Endodermal cell (in vitro differentiated cells): ENCODE results near the gene ANKRD29. TPM values are rescaled to one million over a fixed set of nuclear protein-coding genes. Genes with fewer than 3 reads are reported as not detected.

ENCODE experiments used
- DNase-seq: peaks from one replicate; pipeline ENCODE4 v3.0.0-alpha.2; 2017
- H3K27ac ChIP-seq: 2 replicates; pipeline ENCODE4 v1.5.1; 2013; ENCODE audit warnings: mild to moderate bottlenecking, low read depth, low read length, moderate library complexity
- H3K27me3 ChIP-seq: 2 replicates; pipeline ENCODE4 v1.6.1; 2013; ENCODE audit warnings: mild to moderate bottlenecking, low read length, moderate library complexity; ENCODE audit not compliant: insufficient read depth, control insufficient read depth, poor library complexity, severe bottlenecking
- H3K36me3 ChIP-seq: 2 replicates; pipeline ENCODE4 v1.7.0; 2013; ENCODE audit warnings: mild to moderate bottlenecking, low read length, moderate library complexity; ENCODE audit not compliant: control insufficient read depth, insufficient read depth
- H3K4me1 ChIP-seq: one replicate; pipeline ENCODE4 v1.7.0; 2013; ENCODE audit warnings: low read length; ENCODE audit not compliant: control insufficient read depth, insufficient read depth
- H3K4me3 ChIP-seq: 2 replicates; pipeline ENCODE4 v1.5.1; 2013; ENCODE audit warnings: mild to moderate bottlenecking, low read length, moderate library complexity
- H3K9ac ChIP-seq: 2 replicates; pipeline ENCODE4 v1.6.1; 2013; ENCODE audit warnings: mild to moderate bottlenecking, low read length, moderate library complexity; ENCODE audit not compliant: poor library complexity, severe bottlenecking; ENCODE audit errors: extremely low read depth
- H3K9me3 ChIP-seq: 2 replicates; pipeline ENCODE4 v1.6.1; 2013; ENCODE audit warnings: mild to moderate bottlenecking, low read length, moderate library complexity; ENCODE audit not compliant: control insufficient read depth
- H3K27ac Mint-ChIP-seq: 2 replicates; pipeline ENCODE4 v1.8.0; 2020; ENCODE audit warnings: mixed read lengths
- H3K27me3 Mint-ChIP-seq: 2 replicates; pipeline ENCODE4 v1.8.0; 2021; ENCODE audit warnings: mild to moderate bottlenecking, mixed read lengths; ENCODE audit not compliant: insufficient read depth
- H3K36me3 Mint-ChIP-seq: 2 replicates; pipeline ENCODE4 v1.8.0; 2020; ENCODE audit warnings: low read depth, mixed read lengths
- H3K4me1 Mint-ChIP-seq: 2 replicates; pipeline ENCODE4 v1.8.0; 2020; ENCODE audit warnings: mixed read lengths
- H3K4me3 Mint-ChIP-seq: 2 replicates; pipeline ENCODE4 v1.8.0; 2020; ENCODE audit warnings: mild to moderate bottlenecking, moderate library complexity, mixed read lengths
- H3K9me3 Mint-ChIP-seq: 2 replicates; pipeline ENCODE4 v1.8.0; 2020; ENCODE audit warnings: mild to moderate bottlenecking, mixed read lengths
- WGBS, 2 experiments: methylation state at CpG; one replicate each; pipeline versions ENCODE4 v1.1.5 to v1.1.7; 2013; ENCODE audit warnings: missing lambda C conversion rate in 2 of 2, mixed read lengths in 1 of 2; ENCODE audit not compliant: insufficient coverage in 1 of 2, insufficient read length in 1 of 2; 5-methylcytosine and 5-hydroxymethylcytosine counted together
- total RNA-seq, 2 donors: library from RNA; stranded (reverse); fragmentation: NEBNext Ultra II Directional in 1 of 2; extraction: Animal tissue kit (Norgen Biotek cat#: 25700) in 1 of 2; gene quantifications; 2 replicates in 1 of 2; 3 replicates in 1 of 2; pipeline ENCODE4 v1.2.1, GENCODE V29; 2021
- TF ChIP-seq, protein P1 (sequence below): fragments of 200-600 bp; sonication (generic); conservative IDR thresholded peaks from 2 replicates; pipeline ENCODE4 v1.5.0; 2021; ENCODE audit warnings: antibody characterized with exemption, mild to moderate bottlenecking

ANKRD29 gene
- total RNA-seq, 2 donors from 2014 or later: 0.44 to 0.73 TPM

DNA sequence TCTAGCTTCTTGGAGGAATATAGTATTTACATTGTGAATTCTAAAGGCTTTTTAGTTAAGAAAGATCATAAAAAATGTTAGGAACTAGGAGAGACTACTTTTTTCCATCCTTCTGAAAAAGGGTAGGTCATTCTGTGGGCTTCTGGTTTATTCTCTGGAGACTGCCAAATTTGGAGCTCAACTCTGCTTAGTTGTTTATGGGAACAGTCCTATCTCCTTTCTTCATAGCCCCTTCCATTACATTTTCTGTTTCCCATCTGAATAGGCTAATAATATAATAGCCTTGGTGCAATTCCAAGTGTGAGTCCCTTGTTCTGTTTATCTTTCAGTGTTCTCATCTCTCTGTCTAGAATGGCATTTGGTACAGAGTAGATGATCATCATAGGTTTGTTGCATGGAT lies 42.1 kb upstream of the ANKRD29 start:
- Histone ChIP-seq H3K27me3 (no peaks in the 10 kb centered on the region), H3K36me3 (no peaks in the 10 kb centered on the region), H3K9ac (no peak overlapping the region), H3K27ac (no peak overlapping the region), H3K4me1 (no peaks in the 10 kb centered on the region), H3K9me3 (no peaks in the 10 kb centered on the region), H3K4me3 (no peak overlapping the region)
- Mint-ChIP-seq H3K27ac (no peak overlapping the region), H3K36me3 (no peaks in the 10 kb centered on the region), H3K9me3 (peaks cover 4% of the 10 kb centered on the region), H3K4me3 (no peak overlapping the region), H3K4me1 (no peaks in the 10 kb centered on the region), H3K27me3 (peaks cover 6% of the 10 kb centered on the region)
- no peak for DNase-seq
- TF ChIP-seq, protein P1, sequence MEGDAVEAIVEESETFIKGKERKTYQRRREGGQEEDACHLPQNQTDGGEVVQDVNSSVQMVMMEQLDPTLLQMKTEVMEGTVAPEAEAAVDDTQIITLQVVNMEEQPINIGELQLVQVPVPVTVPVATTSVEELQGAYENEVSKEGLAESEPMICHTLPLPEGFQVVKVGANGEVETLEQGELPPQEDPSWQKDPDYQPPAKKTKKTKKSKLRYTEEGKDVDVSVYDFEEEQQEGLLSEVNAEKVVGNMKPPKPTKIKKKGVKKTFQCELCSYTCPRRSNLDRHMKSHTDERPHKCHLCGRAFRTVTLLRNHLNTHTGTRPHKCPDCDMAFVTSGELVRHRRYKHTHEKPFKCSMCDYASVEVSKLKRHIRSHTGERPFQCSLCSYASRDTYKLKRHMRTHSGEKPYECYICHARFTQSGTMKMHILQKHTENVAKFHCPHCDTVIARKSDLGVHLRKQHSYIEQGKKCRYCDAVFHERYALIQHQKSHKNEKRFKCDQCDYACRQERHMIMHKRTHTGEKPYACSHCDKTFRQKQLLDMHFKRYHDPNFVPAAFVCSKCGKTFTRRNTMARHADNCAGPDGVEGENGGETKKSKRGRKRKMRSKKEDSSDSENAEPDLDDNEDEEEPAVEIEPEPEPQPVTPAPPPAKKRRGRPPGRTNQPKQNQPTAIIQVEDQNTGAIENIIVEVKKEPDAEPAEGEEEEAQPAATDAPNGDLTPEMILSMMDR: no peak

DNA sequence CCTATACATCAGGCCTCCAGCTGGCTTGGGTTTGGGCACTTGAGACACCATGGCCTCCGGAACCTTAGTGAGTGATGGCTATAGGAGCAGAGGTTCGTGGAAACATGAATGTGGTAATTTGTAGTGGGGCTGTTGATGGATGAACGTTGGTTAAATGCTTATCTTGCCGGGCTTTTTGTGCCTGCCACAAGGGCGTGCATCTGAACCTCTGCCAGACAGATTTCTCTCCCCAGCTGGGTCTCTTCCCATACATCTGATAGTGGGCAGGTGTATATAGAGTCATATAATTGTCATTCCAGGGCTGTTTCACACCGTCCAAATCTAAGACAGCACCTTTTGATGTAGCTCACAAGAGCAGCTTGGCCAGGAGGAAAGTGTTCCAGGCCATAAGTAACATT lies 41.3 kb upstream of the ANKRD29 start:
- Mint-ChIP-seq H3K9me3 (peaks cover 4% of the 10 kb centered on the region), H3K4me3 (no peak overlapping the region), H3K27me3 (peaks cover 6% of the 10 kb centered on the region), H3K27ac (no peak overlapping the region), H3K36me3 (no peaks in the 10 kb centered on the region), H3K4me1 (no peaks in the 10 kb centered on the region)
- no peaks in the 10 kb centered on the region for H3K27me3 ChIP-seq
- H3K36me3 ChIP-seq: no peaks in the 10 kb centered on the region
- no peak for DNase-seq
- no peak overlapping the region for H3K27ac ChIP-seq
- no peaks in the 10 kb centered on the region for H3K4me1 ChIP-seq
- H3K9ac ChIP-seq: no peak overlapping the region
- no peaks in the 10 kb centered on the region for H3K9me3 ChIP-seq
- TF ChIP-seq, protein P1: no peak
- WGBS, 2 experiments: 87 to 100% methylated on average over 1 to 6 of the region's 6 CpGs
- no peak overlapping the region for H3K4me3 ChIP-seq

DNA sequence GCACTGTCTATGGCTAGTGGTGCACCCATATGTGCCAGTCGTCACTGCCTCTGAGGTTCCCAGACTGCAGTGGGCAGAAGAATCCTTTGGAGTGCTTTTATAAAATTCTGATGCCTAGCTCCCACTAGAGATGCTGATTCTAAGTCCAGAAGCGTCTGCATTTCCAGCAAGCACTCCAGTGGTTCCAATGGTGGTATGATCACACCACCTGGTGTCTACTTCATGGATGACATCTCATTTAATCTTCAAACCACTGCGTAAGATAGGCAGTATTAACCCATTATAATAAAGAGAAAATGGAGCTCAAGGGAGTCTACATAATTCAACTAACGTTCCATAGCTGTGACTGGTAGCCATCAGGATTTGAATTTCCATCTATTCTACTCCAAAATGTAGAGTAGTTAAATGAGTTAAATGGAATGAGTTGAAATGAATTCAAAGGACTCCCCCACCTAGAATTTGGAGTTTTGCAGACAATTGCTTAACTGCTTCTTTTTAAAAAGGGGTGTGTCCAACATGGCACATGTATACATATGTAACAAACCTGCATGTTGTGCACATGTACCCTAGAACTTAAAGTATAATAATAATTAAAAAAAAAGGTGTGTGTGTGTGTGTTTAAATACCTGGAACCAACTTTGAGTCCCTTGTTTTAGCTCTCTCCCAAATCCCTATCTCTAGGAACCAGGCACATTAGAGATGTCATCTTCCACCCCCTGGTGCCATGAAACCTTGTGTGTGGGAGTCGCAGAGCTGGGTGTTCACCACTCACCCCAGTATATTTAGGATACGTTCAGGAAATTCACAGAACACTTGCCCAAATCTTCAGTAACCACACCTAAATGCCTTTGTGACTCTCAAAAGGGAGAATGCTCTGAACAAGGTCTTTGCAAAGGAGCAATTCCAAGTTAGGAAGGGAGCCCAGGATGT lies 40.6 kb upstream of the ANKRD29 start:
- no peaks in the 10 kb centered on the region for H3K36me3 ChIP-seq
- H3K4me3 ChIP-seq: no peak overlapping the region
- no peaks in the 10 kb centered on the region for H3K4me1 ChIP-seq
- H3K27me3 Mint-ChIP-seq: peaks cover 6% of the 10 kb centered on the region
- no peak overlapping the region for H3K27ac Mint-ChIP-seq
- H3K27ac ChIP-seq: no peak overlapping the region
- H3K36me3 Mint-ChIP-seq: no peaks in the 10 kb centered on the region
- no peak overlapping the region for H3K4me3 Mint-ChIP-seq
- DNase-seq: no peak
- H3K4me1 Mint-ChIP-seq: no peaks in the 10 kb centered on the region
- no peaks in the 10 kb centered on the region for H3K9me3 ChIP-seq
- no peaks in the 10 kb centered on the region for H3K27me3 ChIP-seq
- H3K9ac ChIP-seq: no peak overlapping the region
- 62 to 74% methylated on average over 6 of the region's 6 CpGs for WGBS, 2 experiments
- TF ChIP-seq, protein P1: peak; percentile 74
- peaks cover 4% of the 10 kb centered on the region for H3K9me3 Mint-ChIP-seq
